Measurements from ENCODE around the gene ACP1.

DNA sequence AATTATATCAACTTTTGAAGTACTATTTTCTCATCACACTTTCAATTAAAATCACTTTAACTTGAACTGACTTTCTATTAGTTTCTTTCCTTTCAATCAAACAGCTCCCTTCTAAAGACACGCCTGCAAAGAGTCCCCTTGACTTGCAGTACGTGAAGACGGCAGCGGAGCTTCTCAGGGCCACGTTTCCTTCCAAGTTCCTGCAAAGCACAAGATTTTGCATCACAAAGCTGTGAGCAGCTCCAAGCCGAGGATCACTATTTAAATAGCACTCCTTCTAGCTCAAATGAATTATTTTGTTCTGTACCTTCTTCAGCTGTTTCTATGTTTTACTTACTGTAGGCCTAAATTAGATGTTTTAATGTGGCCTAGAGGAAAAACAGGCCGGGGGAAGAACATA, 31.7 kb upstream of the ACP1 start:
- TF ChIP-seq CTCF (conservative IDR thresholded peaks at IDR 0.05; ENCODE audit: low read depth in 2 of 2) (no peak), JUNB (IDR thresholded peaks at IDR 0.05; ENCODE audit: unreplicated experiment) (no peak)

Measured in GM23338 (cell line).